CD4-positive, alpha-beta T cell (primary cell): Measurements from ENCODE around the gene IL17B. TPM values are rescaled to one million over a fixed set of nuclear protein-coding genes. Genes with fewer than 3 reads are reported as not detected.

Source experiments
- ATAC-seq: fragments of 200-7000 bp; cut with Tn5 transposase; one replicate; pipeline ENCODE4 v1.10.0; 2022; ENCODE audit warnings: mild to moderate bottlenecking; ENCODE audit not compliant: poor library complexity
- CTCF ChIA-PET: fragments of 350-600 bp; sonication (Branson Sonifier 250); formaldehyde crosslinking; loops from one replicate; lab custom pipeline; 2021; ENCODE audit warnings: antibody characterized with exemption, inconsistent platforms; lab: Charles Lee
- POLR2A ChIA-PET: fragments of 350-600 bp; sonication (Branson Sonifier 250); formaldehyde crosslinking; loops from one replicate; lab custom pipeline; 2021; ENCODE audit warnings: antibody characterized with exemption, inconsistent platforms; lab: Charles Lee
- DNase-seq, 14 experiments: peaks; one replicate each; pipeline ENCODE4 v3.0.0-alpha.2; 2013 to 2020; ENCODE audit warnings: mixed read lengths in 2 of 14
- H3K27ac ChIP-seq, 2 donors: one replicate each; pipeline versions ENCODE4 v1.5.1 to v1.7.0; 2013; ENCODE audit warnings: low read length in 2 of 2, low read depth in 1 of 2, mild to moderate bottlenecking in 1 of 2
- H3K27me3 ChIP-seq, 2 experiments: 1 replicate in 1 of 2; 2 replicates in 1 of 2; pipeline versions ENCODE4 v1.6.1 to v1.7.0; 2013; ENCODE audit warnings: low read length in 2 of 2, control low read depth in 1 of 2, mild to moderate bottlenecking in 1 of 2, moderate library complexity in 1 of 2; ENCODE audit not compliant: insufficient read depth in 2 of 2, control insufficient read depth in 1 of 2
- H3K36me3 ChIP-seq: one replicate; pipeline ENCODE4 v1.6.1; 2013; ENCODE audit warnings: low read length, control low read depth; ENCODE audit not compliant: insufficient read depth
- H3K4me1 ChIP-seq: one replicate; pipeline ENCODE4 v1.6.1; 2013; ENCODE audit warnings: low read length, control low read depth; ENCODE audit not compliant: insufficient read depth
- H3K4me3 ChIP-seq: one replicate; pipeline ENCODE4 v1.5.1; 2013; ENCODE audit warnings: mild to moderate bottlenecking, low read length, moderate library complexity
- H3K9me3 ChIP-seq, 2 experiments: 1 replicate in 1 of 2; 2 replicates in 1 of 2; pipeline versions ENCODE4 v1.6.1 to v1.7.0; 2013; ENCODE audit warnings: low read length in 2 of 2, mild to moderate bottlenecking in 2 of 2, control low read depth in 1 of 2, moderate library complexity in 1 of 2; ENCODE audit not compliant: control insufficient read depth in 1 of 2, insufficient read depth in 1 of 2
- H3K27ac Mint-ChIP-seq: one replicate; pipeline ENCODE4 v1.8.0; 2020; ENCODE audit warnings: mixed read lengths
- H3K27me3 Mint-ChIP-seq: one replicate; pipeline ENCODE4 v1.8.0; 2021; ENCODE audit warnings: mixed read lengths
- H3K36me3 Mint-ChIP-seq: one replicate; pipeline ENCODE4 v1.8.0; 2021; ENCODE audit warnings: low read depth, mixed read lengths
- H3K4me1 Mint-ChIP-seq: one replicate; pipeline ENCODE4 v1.8.0; 2021; ENCODE audit warnings: low read depth, mixed read lengths
- H3K4me3 Mint-ChIP-seq: one replicate; pipeline ENCODE4 v1.8.0; 2020; ENCODE audit warnings: mild to moderate bottlenecking, mixed read lengths
- H3K9me3 Mint-ChIP-seq: one replicate; pipeline ENCODE4 v1.8.0; 2020; ENCODE audit warnings: mixed read lengths
- intact Hi-C, 2 experiments: fragments of 100-400 bp; cut with DNase I in 1 of 2; cut with micrococcal nuclease in 1 of 2; formaldehyde crosslinking; loops; one replicate each; pipeline versions ENCODE4 v1.15.1 to v1.9.0; 2023 to 2025; cut with DNase I, micrococcal nuclease
- total RNA-seq, 174 experiments: library from RNA in 2 of 174; stranded (reverse) in 2 of 174; gene quantifications; one replicate each; pipeline ENCODE4 v1.2.3 and lab custom pipeline; 2021 to 2026
- TF ChIP-seq, protein P1 (sequence below): fragments of 200-600 bp; IDR thresholded peaks from one replicate; pipeline ENCODE4 v1.8.0; 2022; ENCODE audit warnings: antibody characterized with exemption, mild to moderate bottlenecking

The IL17B gene
- total RNA-seq, 2 experiments from 2014 or later, result not detected

- no peak for ATAC-seq
- CTCF ChIA-PET, result interaction anchor here (0.6 kb wide), 1 partner anchor 44 kb away, joined by 4 read pairs; no protein-coding TSS in a partner anchor
- peak overlapping the region; percentile 57 for H3K27ac Mint-ChIP-seq
Measured at GRCh38 chr5:149365418-149365817, 13.7 kb downstream of the IL17B start.

GRCh38 chr5:149364719-149365118, 14.4 kb downstream of the IL17B start:
- DNase-seq (no peak), ATAC-seq (no peak)
- ChIA-PET POLR2A (no interaction called here), CTCF (no interaction called here)
- Mint-ChIP-seq H3K4me1 (peaks cover 49% of the 10 kb centered on the region), H3K4me3 (no peak overlapping the region), H3K36me3 (peaks cover 45% of the 10 kb centered on the region), H3K27me3 (no peaks in the 10 kb centered on the region), H3K9me3 (no peaks in the 10 kb centered on the region), H3K27ac (peak overlapping the region; percentile 57)
- no peaks in the 10 kb centered on the region for H3K9me3 ChIP-seq
- TF ChIP-seq, protein P1, sequence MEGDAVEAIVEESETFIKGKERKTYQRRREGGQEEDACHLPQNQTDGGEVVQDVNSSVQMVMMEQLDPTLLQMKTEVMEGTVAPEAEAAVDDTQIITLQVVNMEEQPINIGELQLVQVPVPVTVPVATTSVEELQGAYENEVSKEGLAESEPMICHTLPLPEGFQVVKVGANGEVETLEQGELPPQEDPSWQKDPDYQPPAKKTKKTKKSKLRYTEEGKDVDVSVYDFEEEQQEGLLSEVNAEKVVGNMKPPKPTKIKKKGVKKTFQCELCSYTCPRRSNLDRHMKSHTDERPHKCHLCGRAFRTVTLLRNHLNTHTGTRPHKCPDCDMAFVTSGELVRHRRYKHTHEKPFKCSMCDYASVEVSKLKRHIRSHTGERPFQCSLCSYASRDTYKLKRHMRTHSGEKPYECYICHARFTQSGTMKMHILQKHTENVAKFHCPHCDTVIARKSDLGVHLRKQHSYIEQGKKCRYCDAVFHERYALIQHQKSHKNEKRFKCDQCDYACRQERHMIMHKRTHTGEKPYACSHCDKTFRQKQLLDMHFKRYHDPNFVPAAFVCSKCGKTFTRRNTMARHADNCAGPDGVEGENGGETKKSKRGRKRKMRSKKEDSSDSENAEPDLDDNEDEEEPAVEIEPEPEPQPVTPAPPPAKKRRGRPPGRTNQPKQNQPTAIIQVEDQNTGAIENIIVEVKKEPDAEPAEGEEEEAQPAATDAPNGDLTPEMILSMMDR, result no peak
- peaks cover 28% of the 10 kb centered on the region for H3K4me1 ChIP-seq
- intact Hi-C loops, result no loop called here
- no peak overlapping the region for H3K27ac ChIP-seq
- no peak overlapping the region for H3K4me3 ChIP-seq
- peaks cover 16% of the 10 kb centered on the region for H3K36me3 ChIP-seq
- no peaks in the 10 kb centered on the region for H3K27me3 ChIP-seq

More at GRCh38 chr5:149365418-149365817, 13.7 kb downstream of the IL17B start:
- H3K36me3 ChIP-seq, result peaks cover 16% of the 10 kb centered on the region
- peaks cover 22% of the 10 kb centered on the region for H3K4me1 ChIP-seq
- H3K9me3 Mint-ChIP-seq, result no peaks in the 10 kb centered on the region
- no peak overlapping the region for H3K4me3 ChIP-seq
- H3K9me3 ChIP-seq, result no peaks in the 10 kb centered on the region
- no peak overlapping the region for H3K4me3 Mint-ChIP-seq
- no peak for DNase-seq
- TF ChIP-seq, protein P1, result no peak
- intact Hi-C loops, result no loop called here
- no peaks in the 10 kb centered on the region for H3K27me3 Mint-ChIP-seq
- no peaks in the 10 kb centered on the region for H3K27me3 ChIP-seq
- H3K4me1 Mint-ChIP-seq, result peaks cover 42% of the 10 kb centered on the region
- POLR2A ChIA-PET, result interaction anchor here (3.2 kb wide), 1 partner anchor 20 kb away, joined by 22 read pairs; the partner anchor contains the start of gene GRPEL2
- no peak overlapping the region for H3K27ac ChIP-seq
- peaks cover 45% of the 10 kb centered on the region for H3K36me3 Mint-ChIP-seq

- H3K27me3 ChIP-seq, result no peaks in the 10 kb centered on the region
- peak overlapping the region; percentile 57 for H3K27ac Mint-ChIP-seq
- intact Hi-C loops, result no loop called here
Measured at GRCh38 chr5:149363936-149364335, 15.2 kb downstream of the IL17B start.

More at GRCh38 chr5:149363936-149364335, 15.2 kb downstream of the IL17B start:
- POLR2A ChIA-PET, result no interaction called here
- no peaks in the 10 kb centered on the region for H3K9me3 ChIP-seq
- Mint-ChIP-seq H3K4me1 (peaks cover 57% of the 10 kb centered on the region), H3K36me3 (peaks cover 41% of the 10 kb centered on the region), H3K4me3 (no peak overlapping the region), H3K27me3 (no peaks in the 10 kb centered on the region), H3K9me3 (no peaks in the 10 kb centered on the region)
- no peak for ATAC-seq
- H3K27ac ChIP-seq, result no peak overlapping the region
- peaks cover 36% of the 10 kb centered on the region for H3K4me1 ChIP-seq
- peaks cover 16% of the 10 kb centered on the region for H3K36me3 ChIP-seq
- CTCF ChIA-PET, result no interaction called here
- TF ChIP-seq, protein P1, result no peak
- no peak for DNase-seq
- no peak overlapping the region for H3K4me3 ChIP-seq
